ENCODE data around the gene AQP1.
A peak's percentile ranks its signal among the peaks of the same experiment; 100 is the strongest.

The AQP1 gene

GRCh38 chr7:30933124-30933974, 21.7 kb downstream of the AQP1 start:
- DNase-seq = no peak

DNA sequence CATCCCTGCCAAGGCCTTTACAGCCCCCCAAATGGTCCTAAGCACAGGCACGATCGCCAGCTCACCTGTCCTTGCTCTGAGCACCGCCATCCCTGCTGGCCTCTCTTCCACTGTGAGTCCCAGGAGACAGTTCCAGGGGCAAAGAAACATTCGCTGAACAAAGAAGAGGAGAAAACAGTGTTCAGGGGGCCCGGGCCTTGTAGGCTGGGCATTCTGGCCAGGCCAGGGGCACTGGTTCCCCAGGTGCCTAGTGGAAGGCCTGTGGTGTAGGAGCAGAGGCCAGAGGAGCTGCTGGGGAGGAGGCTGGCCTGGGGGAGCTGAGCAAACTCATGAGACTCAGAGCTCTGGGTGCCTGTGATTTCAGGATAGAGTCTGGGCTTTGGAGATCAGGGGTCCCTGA, 22.6 kb downstream of the AQP1 start:
- no peak for DNase-seq

DNA sequence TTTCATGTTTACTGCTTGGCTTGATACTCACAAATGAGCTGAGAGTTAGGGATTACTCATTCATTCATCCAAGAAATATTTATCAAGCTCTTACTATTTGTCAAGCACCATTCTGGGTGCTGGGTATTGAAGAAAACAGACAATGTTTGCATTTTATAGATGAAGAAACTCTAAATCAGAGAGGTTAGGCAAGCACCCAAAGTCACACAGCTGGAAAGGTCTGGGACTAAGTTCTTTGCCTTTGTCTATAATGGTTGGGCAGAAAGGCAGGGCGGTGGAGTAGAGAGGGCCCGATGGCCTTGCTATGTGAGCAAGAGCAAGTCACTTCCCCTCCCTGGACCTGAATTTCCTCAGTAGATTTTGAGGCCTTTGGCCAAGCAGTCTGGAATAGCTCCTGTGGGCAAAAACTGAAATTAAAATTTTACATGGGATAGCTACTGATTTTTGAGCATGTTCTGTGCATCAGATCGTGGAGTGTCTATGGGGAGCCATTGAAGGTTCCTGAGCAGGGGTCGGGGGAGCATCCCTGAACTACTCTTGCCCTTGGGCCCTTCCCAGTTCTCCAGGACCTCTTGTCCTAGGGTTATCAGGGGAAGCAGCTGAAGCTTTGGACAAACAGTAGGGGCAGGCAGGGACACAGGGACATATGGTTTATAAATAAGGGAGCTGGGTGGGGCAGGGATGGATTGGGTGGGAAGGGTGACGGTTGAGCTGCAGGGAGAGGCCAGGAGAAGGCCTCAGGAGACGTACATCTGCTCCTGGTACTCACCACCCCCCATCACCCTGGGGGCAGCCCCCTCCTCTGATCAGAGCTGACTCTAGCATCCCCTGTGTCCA, 23.3 kb downstream of the AQP1 start:
- no peak for DNase-seq

DNA sequence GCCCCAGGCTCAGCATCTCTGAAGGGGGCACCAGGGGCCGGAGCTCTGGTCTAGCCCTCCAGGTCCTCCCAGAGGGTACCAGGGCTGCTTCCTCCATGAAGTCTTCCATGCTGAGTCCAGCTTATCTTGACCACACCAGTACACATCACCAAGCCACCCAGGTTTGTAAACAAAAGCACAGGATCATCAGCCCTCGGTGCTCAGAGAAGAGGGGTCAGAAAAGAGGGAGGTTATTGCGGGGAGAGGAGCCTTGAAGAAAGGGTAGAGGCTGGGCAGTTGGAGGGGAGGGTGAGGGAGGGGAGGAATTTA, 23.9 kb downstream of the AQP1 start:
- DNase-seq = no peak

GRCh38 chr7:30936650-30937245, 25.1 kb downstream of the AQP1 start:
- DNase-seq = no peak

GRCh38 chr7:30937416-30937815, 25.8 kb downstream of the AQP1 start:
- no peak for DNase-seq

- peak in 40 of 56 donors; percentile 19 to 81 (median 46) for DNase-seq
These were observed 27.0 kb downstream of the AQP1 start for GRCh38 chr7:30938435-30939316.

DNA sequence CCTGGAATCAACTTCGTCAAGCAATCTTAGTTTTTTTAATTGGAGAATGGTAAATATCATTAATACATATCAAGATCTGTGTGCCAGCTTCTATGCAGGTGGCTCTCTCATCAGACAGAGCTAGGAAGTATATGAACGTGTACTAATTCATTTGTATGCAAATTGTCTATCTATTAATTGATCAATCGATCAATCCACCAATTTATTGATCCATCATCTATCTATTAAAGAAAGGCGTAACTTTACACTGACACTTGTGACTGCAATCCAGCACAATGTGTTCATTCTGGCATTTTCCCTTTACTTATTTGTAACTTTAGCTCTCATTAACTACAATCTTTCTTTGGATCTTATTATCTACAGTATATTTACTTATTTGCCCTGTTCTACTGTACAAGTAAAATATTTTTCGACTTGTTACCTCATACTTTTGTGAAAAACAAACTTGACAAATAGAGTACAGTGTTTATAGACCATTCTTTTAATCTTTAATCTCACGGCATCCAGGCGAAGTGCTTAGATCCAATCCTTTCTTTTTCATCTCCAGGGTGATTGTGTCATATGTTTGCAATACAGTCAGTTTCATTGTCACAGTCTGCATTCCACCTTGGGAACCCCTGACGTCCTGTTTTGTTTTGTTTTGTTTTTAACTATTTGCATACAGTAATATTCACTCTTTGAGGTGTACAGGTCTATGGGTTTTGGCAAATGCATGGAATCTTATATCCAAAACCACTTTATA, 30.1 kb downstream of the AQP1 start:
- no peak for DNase-seq

DNA sequence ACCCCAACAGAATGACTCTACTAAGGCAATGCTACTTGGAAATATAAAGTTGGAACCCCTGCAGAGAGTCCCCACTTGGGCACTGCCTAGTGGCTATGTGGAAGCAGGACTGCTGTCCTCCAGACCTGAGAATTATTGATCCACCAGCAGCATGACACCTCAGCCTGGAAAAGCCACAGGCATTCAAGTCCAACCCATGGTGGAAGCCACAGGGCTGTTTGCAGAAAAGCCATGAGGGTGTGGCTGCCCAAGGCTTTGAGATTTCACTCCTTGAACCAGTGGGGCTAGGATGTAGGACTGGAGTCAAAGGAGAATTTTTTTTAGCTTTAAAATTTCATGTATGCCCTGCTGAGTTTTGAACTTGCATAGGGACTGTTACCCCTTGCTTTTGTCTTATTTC, 38.5 kb downstream of the AQP1 start:
- no peak for DNase-seq

DNA sequence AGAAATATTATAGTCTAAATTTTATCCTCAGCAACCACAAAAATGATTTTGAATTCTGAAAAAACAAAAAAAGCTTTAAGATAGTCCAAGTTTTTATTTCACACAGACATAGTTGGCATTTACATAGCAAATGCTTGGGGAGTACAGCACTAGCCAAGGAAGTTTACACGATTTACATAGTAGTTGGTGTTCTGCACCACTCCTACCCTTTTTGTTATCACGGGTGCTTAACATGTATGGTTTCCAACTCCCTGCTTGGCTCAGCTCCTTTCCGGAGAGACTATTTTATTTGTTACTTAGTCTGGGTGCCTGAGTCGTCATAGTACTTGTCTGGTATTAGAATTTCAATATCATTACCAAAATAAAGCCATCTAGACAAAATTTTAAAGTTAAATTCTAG, 43.3 kb downstream of the AQP1 start:
- no peak for DNase-seq

DNA sequence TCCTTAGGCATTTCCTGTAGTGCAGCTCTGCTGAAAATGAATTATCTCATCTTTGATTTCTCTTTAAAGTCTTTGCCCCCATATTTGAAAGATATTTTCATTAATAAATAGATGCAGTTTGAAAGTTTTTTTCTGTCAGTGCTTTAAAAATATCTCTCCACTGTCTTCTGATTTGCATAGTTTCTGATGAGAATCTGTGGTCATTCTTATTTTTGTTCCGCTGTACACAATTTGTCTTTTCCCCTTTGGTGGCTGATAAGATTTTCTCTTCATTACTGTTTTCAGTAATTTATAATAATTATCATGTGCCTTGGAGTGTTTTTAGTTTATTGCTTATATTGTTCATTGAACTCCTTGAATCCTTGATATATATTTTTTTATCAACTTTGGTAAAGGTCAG, 45.1 kb downstream of the AQP1 start:
- no peak for DNase-seq

GRCh38 chr7:30963842-30964241, 52.2 kb downstream of the AQP1 start, which contains the start of gene GHRHR:
TSS of gene GHRHR (plus strand) at chr7:30963953. CDS start at chr7:30964069, 116 bp downstream.
- no peak for DNase-seq

DNA sequence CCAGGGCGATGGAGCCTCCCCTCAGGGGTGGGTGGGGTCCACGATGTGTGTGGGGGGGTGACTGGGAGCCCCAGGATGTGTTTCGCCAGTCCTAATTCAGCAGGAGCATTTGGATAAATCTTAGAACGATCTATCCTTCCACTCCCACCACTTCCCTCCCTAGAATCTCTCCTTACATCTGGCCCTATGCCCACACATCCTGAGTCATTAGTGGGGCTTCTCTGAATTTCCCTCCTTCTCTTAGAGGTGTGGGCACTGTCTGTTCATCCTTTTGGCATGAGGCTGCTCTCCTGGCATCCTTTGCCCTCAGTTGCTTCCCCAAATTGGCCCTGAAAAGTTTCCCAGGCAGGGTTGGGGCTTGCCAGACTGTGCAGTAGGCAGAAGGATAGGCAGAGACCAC, 53.7 kb downstream of the AQP1 start:
- DNase-seq = no peak

DNA sequence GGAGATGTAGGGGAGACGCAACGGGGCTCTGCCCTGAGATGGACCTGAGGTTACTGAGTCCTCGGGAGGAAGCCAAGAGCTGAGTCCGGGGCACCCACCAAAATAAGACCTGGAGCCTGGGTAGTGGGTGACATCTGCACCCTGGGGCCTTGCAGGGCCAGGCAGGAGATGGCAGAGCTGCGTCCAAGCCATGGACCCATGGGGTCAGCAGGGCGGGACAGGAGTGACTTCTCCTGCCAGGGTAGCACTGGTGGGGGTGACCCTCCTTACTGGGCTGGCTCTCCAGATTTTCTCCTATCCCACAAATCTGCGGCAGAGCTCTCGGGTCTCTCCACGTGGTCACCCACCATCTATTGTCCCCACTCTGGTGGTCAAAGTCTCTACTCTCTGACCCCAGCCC, 54.2 kb downstream of the AQP1 start:
- no peak for DNase-seq

- no peak for DNase-seq
These were observed 56.6 kb downstream of the AQP1 start for GRCh38 chr7:30968294-30968693.

DNA sequence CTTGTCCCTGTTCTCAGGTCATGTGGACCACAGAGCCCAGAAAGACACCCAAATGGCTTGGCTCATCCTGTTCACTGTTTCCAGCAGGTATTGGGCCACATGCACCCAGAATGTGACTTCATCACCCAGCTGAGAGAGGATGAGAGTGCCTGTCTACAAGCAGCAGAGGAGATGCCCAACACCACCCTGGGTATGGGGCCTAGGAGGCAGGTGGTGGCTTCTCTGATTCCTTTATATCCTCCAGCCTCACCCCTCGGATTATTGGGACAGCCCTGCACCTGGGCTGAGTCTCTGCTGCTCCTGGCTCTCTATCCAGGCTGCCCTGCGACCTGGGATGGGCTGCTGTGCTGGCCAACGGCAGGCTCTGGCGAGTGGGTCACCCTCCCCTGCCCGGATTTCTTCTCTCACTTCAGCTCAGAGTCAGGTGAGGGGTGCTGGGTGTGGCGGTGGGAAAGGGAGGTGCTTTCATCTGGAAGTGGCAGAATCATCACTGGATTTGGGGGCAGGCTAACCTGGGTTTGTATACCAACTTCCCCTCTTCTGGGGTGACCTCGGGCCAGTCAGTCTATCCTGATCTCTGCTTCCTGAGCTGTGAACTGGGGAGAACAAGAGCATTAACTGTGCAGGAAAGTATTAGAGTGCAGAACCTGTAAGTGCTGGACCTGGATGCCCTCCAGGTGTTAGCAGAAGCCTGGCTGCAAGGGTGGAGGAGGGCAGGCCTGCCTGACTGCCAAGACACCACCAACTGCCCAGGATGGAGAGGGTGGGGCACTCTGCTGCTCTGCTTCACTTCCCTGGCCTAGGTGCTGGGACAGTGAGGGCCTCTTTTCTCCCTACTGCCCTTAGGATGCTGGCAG, 57.3 kb downstream of the AQP1 start:
- DNase-seq = no peak

- no peak for DNase-seq
These were observed 57.9 kb downstream of the AQP1 start for GRCh38 chr7:30969604-30969970.

DNA sequence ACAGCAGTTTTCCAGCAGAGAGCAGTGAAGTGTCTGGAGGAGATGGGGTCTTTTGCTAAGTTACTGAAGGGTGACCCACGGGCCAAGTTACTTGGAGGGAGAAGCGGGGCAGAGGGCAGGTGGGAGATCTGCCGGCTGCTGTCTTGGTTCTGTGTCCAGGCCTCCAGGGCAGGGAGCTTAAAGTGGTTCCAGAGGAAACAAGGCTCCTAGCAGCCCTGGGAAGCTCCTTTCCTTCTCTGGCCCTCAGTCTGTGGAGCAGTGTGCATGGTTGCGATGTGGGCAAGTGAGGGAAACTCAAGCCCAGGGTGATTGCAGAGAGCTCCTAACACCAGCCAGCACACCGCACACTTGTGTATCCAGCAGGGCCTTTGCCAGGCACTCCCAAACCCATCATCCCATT, 58.4 kb downstream of the AQP1 start:
- no peak for DNase-seq

DNA sequence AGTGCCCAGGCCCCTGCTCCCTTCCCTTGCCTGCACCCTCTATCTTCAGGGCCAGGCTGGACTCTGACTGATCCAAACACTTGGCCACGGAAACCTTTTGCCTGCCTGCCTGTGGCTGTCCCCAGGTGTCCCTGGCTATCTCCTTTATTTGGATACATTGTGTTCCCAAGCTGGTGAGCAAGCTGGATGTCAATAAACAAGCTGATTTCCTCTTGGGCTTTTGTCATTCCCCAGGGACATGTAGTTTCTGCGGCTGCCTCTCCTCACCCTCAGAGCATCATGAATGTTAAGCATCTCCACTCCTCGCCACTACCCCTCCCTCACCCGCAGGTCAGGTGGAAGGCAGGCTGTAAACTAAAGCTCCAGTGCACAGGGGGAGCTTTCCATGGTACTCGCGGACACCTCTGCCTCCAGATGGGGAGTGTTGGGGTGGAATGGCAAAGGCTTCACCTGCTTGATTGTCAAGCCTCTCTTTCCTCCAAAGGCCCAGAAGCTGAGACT, 59.0 kb downstream of the AQP1 start:
- DNase-seq = no peak

All from nucleus accumbens (tissue), 56 donors.